ENCODE measurements around the gene KMT5C. TPM values are rescaled to one million over a fixed set of nuclear protein-coding genes. Genes with fewer than 3 reads are reported as not detected.

KMT5C gene
- total RNA-seq: 6.2 TPM
- long read RNA-seq, partial matches to known transcripts: 0 of 2 reads
- long read RNA-seq, other reads (novel, unspliced or antisense): 1 of 2 reads

GRCh38 chr19:55339105-55339888 is at the start of gene KMT5C:
Gene KMT5C (plus strand): TSS chr19:55339876. CDS start chr19:55341937, 2,061 bp downstream.
- DNase-seq (ENCODE audit: missing footprints): peak; percentile 100
- intact Hi-C loops (cut with DNase I): loop anchor here (1.0 kb wide), 1 partner anchor 46 kb away; the partner anchor contains the start of gene RPL28
- ATAC-seq: peak; percentile 95

GRCh38 chr19:55297267-55297666 is 42.4 kb upstream of the KMT5C start:
- intact Hi-C loops (cut with DNase I): no loop called here
- ATAC-seq: no peak
- peak; percentile 0 for DNase-seq (ENCODE audit: missing footprints)

GRCh38 chr19:55299991-55300390 is 39.7 kb upstream of the KMT5C start:
- ATAC-seq: no peak
- intact Hi-C loops (cut with DNase I): loop anchor here (2.0 to 10.0 kb wide), 3 partner anchors 42 to 115 kb away; partner anchors contain the start of genes RPL28 and TMEM238
- peak; percentile 33 for DNase-seq (ENCODE audit: missing footprints)

- ATAC-seq: no peak
- DNase-seq (ENCODE audit: missing footprints): peak; percentile 4
- intact Hi-C loops (cut with DNase I): loop anchor here (2.0 to 10.0 kb wide), 3 partner anchors 41 to 114 kb away; partner anchors contain the start of genes RPL28 and TMEM238
Observed at GRCh38 chr19:55300886-55301458, 38.7 kb upstream of the KMT5C start.

- intact Hi-C loops (cut with DNase I): loop anchor here (2.0 to 10.0 kb wide), 3 partner anchors 41 to 113 kb away; partner anchors contain the start of genes RPL28 and TMEM238
- ATAC-seq (peak; percentile 89), DNase-seq (ENCODE audit: missing footprints) (peak; percentile 95)
Observed at GRCh38 chr19:55301459-55302317, 38.0 kb upstream of the KMT5C start.

GRCh38 chr19:55302318-55302703 is 37.4 kb upstream of the KMT5C start:
- ATAC-seq (no peak), DNase-seq (ENCODE audit: missing footprints) (peak; percentile 34)
- intact Hi-C loops (cut with DNase I): loop anchor here (5.0 to 10.0 kb wide), 2 partner anchors 40 to 112 kb away; no protein-coding TSS in a partner anchor

- intact Hi-C loops (cut with DNase I): loop anchor here (5.0 to 10.0 kb wide), 2 partner anchors 39 to 111 kb away; no protein-coding TSS in a partner anchor
- DNase-seq (ENCODE audit: missing footprints): peak; percentile 34
Observed at GRCh38 chr19:55303477-55303876, 36.2 kb upstream of the KMT5C start.

GRCh38 chr19:55304279-55304978 is 35.2 kb upstream of the KMT5C start:
- ATAC-seq: no peak
- peak; percentile 72 for DNase-seq (ENCODE audit: missing footprints)
- intact Hi-C loops (cut with DNase I): loop anchor here (5.0 to 10.0 kb wide), 2 partner anchors 38 to 110 kb away; no protein-coding TSS in a partner anchor

More at GRCh38 chr19:55303477-55303876, 36.2 kb upstream of the KMT5C start:
- ATAC-seq: no peak

- ATAC-seq: no peak
- intact Hi-C loops (cut with DNase I): loop anchor here (5.0 to 10.0 kb wide), 2 partner anchors 37 to 110 kb away; no protein-coding TSS in a partner anchor
Observed at GRCh38 chr19:55304980-55305379, 34.7 kb upstream of the KMT5C start.

GRCh38 chr19:55305491-55305890 is 34.2 kb upstream of the KMT5C start:
- no peak for DNase-seq (ENCODE audit: missing footprints)
- intact Hi-C loops (cut with DNase I): loop anchor here (10.0 kb wide), 1 partner anchor 109 kb away; no protein-coding TSS in a partner anchor
- no peak for ATAC-seq

More at GRCh38 chr19:55304980-55305379, 34.7 kb upstream of the KMT5C start:
- peak; percentile 21 for DNase-seq (ENCODE audit: missing footprints)

GRCh38 chr19:55305983-55306562 is 33.6 kb upstream of the KMT5C start:
- ATAC-seq: no peak

GRCh38 chr19:55306712-55307111 is 33.0 kb upstream of the KMT5C start:
- no peak for DNase-seq (ENCODE audit: missing footprints)
- no peak for ATAC-seq
- intact Hi-C loops (cut with DNase I): loop anchor here (10.0 kb wide), 1 partner anchor 108 kb away; no protein-coding TSS in a partner anchor

More at GRCh38 chr19:55305983-55306562, 33.6 kb upstream of the KMT5C start:
- no peak for DNase-seq (ENCODE audit: missing footprints)
- intact Hi-C loops (cut with DNase I): loop anchor here (10.0 kb wide), 1 partner anchor 109 kb away; no protein-coding TSS in a partner anchor

- ATAC-seq (no peak), DNase-seq (ENCODE audit: missing footprints) (no peak)
- intact Hi-C loops (cut with DNase I): loop anchor here (10.0 kb wide), 1 partner anchor 107 kb away; no protein-coding TSS in a partner anchor
Observed at GRCh38 chr19:55308281-55308680, 31.4 kb upstream of the KMT5C start.

- no peak for DNase-seq (ENCODE audit: missing footprints)
- ATAC-seq: no peak
- intact Hi-C loops (cut with DNase I): loop anchor here (10.0 kb wide), 1 partner anchor 105 kb away; no protein-coding TSS in a partner anchor
Observed at GRCh38 chr19:55309448-55309847, 30.2 kb upstream of the KMT5C start.

- intact Hi-C loops (cut with DNase I): no loop called here
- no peak for DNase-seq (ENCODE audit: missing footprints)
- no peak for ATAC-seq
Observed at GRCh38 chr19:55310498-55310897, 29.2 kb upstream of the KMT5C start.

- no peak for ATAC-seq
- no peak for DNase-seq (ENCODE audit: missing footprints)
- intact Hi-C loops (cut with DNase I): no loop called here
Observed at GRCh38 chr19:55311397-55311796, 28.3 kb upstream of the KMT5C start.

- ATAC-seq: no peak
- DNase-seq (ENCODE audit: missing footprints): no peak
- intact Hi-C loops (cut with DNase I): no loop called here
Observed at GRCh38 chr19:55311797-55312196, 27.9 kb upstream of the KMT5C start.
